Measurements from ENCODE around the gene GAK.

Gene GAK

GRCh38 chr4:869776-870175 is 62.3 kb downstream of the GAK start:
- Histone ChIP-seq H3K27me3 (ENCODE audit: control insufficient read depth in 1 of 2, insufficient read depth in 2 of 2, low read length in 2 of 2) (no peaks in the 10 kb centered on the region), H3K4me3 (ENCODE audit: low read depth in 1 of 2, low read length in 2 of 2) (no peak overlapping the region), H3K4me1 (ENCODE audit: control insufficient read depth in 1 of 2, insufficient read depth in 2 of 2, low read length in 2 of 2) (no peaks in the 10 kb centered on the region), H3K9ac (ENCODE audit: low read depth in 1 of 2, low read length in 2 of 2) (no peak overlapping the region), H3K36me3 (ENCODE audit: control insufficient read depth in 1 of 2, insufficient read depth in 2 of 2, low read length in 2 of 2) (peaks cover 47 to 96% of the 10 kb centered on the region in 2 donors), H3K9me3 (ENCODE audit: control insufficient read depth in 1 of 2, low read length in 2 of 2) (peaks cover 0 to 5% of the 10 kb centered on the region in 2 donors), H3K27ac (ENCODE audit: low read depth, low read length) (no peak overlapping the region)

GRCh38 chr4:868421-868820 is 63.7 kb downstream of the GAK start:
- H3K4me1 ChIP-seq (ENCODE audit: control insufficient read depth in 1 of 2, insufficient read depth in 2 of 2, low read length in 2 of 2): no peaks in the 10 kb centered on the region
- H3K27me3 ChIP-seq (ENCODE audit: control insufficient read depth in 1 of 2, insufficient read depth in 2 of 2, low read length in 2 of 2): no peaks in the 10 kb centered on the region
- no peak overlapping the region for H3K4me3 ChIP-seq (ENCODE audit: low read depth in 1 of 2, low read length in 2 of 2)
- peaks cover 0 to 5% of the 10 kb centered on the region in 2 donors for H3K9me3 ChIP-seq (ENCODE audit: control insufficient read depth in 1 of 2, low read length in 2 of 2)
- no peak overlapping the region for H3K27ac ChIP-seq (ENCODE audit: low read depth, low read length)
- H3K9ac ChIP-seq (ENCODE audit: low read depth in 1 of 2, low read length in 2 of 2): no peak overlapping the region
- peaks cover 46 to 95% of the 10 kb centered on the region in 2 donors for H3K36me3 ChIP-seq (ENCODE audit: control insufficient read depth in 1 of 2, insufficient read depth in 2 of 2, low read length in 2 of 2)

- no peak overlapping the region for H3K27ac ChIP-seq (ENCODE audit: low read depth, low read length)
- no peaks in the 10 kb centered on the region for H3K27me3 ChIP-seq (ENCODE audit: control insufficient read depth in 1 of 2, insufficient read depth in 2 of 2, low read length in 2 of 2)
- H3K9me3 ChIP-seq (ENCODE audit: control insufficient read depth in 1 of 2, low read length in 2 of 2): peaks cover 0 to 5% of the 10 kb centered on the region in 2 donors
- peaks cover 52 to 95% of the 10 kb centered on the region in 2 donors for H3K36me3 ChIP-seq (ENCODE audit: control insufficient read depth in 1 of 2, insufficient read depth in 2 of 2, low read length in 2 of 2)
- H3K4me3 ChIP-seq (ENCODE audit: low read depth in 1 of 2, low read length in 2 of 2): no peak overlapping the region
- no peaks in the 10 kb centered on the region for H3K4me1 ChIP-seq (ENCODE audit: control insufficient read depth in 1 of 2, insufficient read depth in 2 of 2, low read length in 2 of 2)
- no peak overlapping the region for H3K9ac ChIP-seq (ENCODE audit: low read depth in 1 of 2, low read length in 2 of 2)
These were observed 64.4 kb downstream of the GAK start for GRCh38 chr4:867526-868250.

GRCh38 chr4:866761-867390 is 65.2 kb downstream of the GAK start:
- Histone ChIP-seq H3K4me1 (ENCODE audit: control insufficient read depth in 1 of 2, insufficient read depth in 2 of 2, low read length in 2 of 2) (no peaks in the 10 kb centered on the region), H3K36me3 (ENCODE audit: control insufficient read depth in 1 of 2, insufficient read depth in 2 of 2, low read length in 2 of 2) (peaks cover 52 to 92% of the 10 kb centered on the region in 2 donors)

GRCh38 chr4:866068-866760 is 65.9 kb downstream of the GAK start:
- Histone ChIP-seq H3K4me1 (ENCODE audit: control insufficient read depth in 1 of 2, insufficient read depth in 2 of 2, low read length in 2 of 2) (no peaks in the 10 kb centered on the region), H3K9me3 (ENCODE audit: control insufficient read depth in 1 of 2, low read length in 2 of 2) (peaks cover 0 to 5% of the 10 kb centered on the region in 2 donors), H3K9ac (ENCODE audit: low read depth in 1 of 2, low read length in 2 of 2) (no peak overlapping the region), H3K27ac (ENCODE audit: low read depth, low read length) (no peak overlapping the region), H3K36me3 (ENCODE audit: control insufficient read depth in 1 of 2, insufficient read depth in 2 of 2, low read length in 2 of 2) (peaks cover 54 to 97% of the 10 kb centered on the region in 2 donors), H3K4me3 (ENCODE audit: low read depth in 1 of 2, low read length in 2 of 2) (no peak overlapping the region), H3K27me3 (ENCODE audit: control insufficient read depth in 1 of 2, insufficient read depth in 2 of 2, low read length in 2 of 2) (no peaks in the 10 kb centered on the region)

More at GRCh38 chr4:866761-867390, 65.2 kb downstream of the GAK start:
- Histone ChIP-seq H3K9me3 (ENCODE audit: control insufficient read depth in 1 of 2, low read length in 2 of 2) (peaks cover 0 to 5% of the 10 kb centered on the region in 2 donors), H3K27ac (ENCODE audit: low read depth, low read length) (no peak overlapping the region), H3K27me3 (ENCODE audit: control insufficient read depth in 1 of 2, insufficient read depth in 2 of 2, low read length in 2 of 2) (no peaks in the 10 kb centered on the region), H3K9ac (ENCODE audit: low read depth in 1 of 2, low read length in 2 of 2) (no peak overlapping the region), H3K4me3 (ENCODE audit: low read depth in 1 of 2, low read length in 2 of 2) (no peak overlapping the region)

GRCh38 chr4:865572-865971 is 66.5 kb downstream of the GAK start:
- no peak overlapping the region for H3K4me3 ChIP-seq (ENCODE audit: low read depth in 1 of 2, low read length in 2 of 2)
- H3K4me1 ChIP-seq (ENCODE audit: control insufficient read depth in 1 of 2, insufficient read depth in 2 of 2, low read length in 2 of 2): no peaks in the 10 kb centered on the region
- H3K9me3 ChIP-seq (ENCODE audit: control insufficient read depth in 1 of 2, low read length in 2 of 2): peaks cover 0 to 5% of the 10 kb centered on the region in 2 donors
- peaks cover 57 to 97% of the 10 kb centered on the region in 2 donors for H3K36me3 ChIP-seq (ENCODE audit: control insufficient read depth in 1 of 2, insufficient read depth in 2 of 2, low read length in 2 of 2)
- no peak overlapping the region for H3K9ac ChIP-seq (ENCODE audit: low read depth in 1 of 2, low read length in 2 of 2)
- no peaks in the 10 kb centered on the region for H3K27me3 ChIP-seq (ENCODE audit: control insufficient read depth in 1 of 2, insufficient read depth in 2 of 2, low read length in 2 of 2)
- no peak overlapping the region for H3K27ac ChIP-seq (ENCODE audit: low read depth, low read length)

GRCh38 chr4:865121-865465 is 67.0 kb downstream of the GAK start:
- H3K9ac ChIP-seq (ENCODE audit: low read depth in 1 of 2, low read length in 2 of 2): no peak overlapping the region
- H3K4me3 ChIP-seq (ENCODE audit: low read depth in 1 of 2, low read length in 2 of 2): no peak overlapping the region
- no peaks in the 10 kb centered on the region for H3K4me1 ChIP-seq (ENCODE audit: control insufficient read depth in 1 of 2, insufficient read depth in 2 of 2, low read length in 2 of 2)
- no peaks in the 10 kb centered on the region for H3K27me3 ChIP-seq (ENCODE audit: control insufficient read depth in 1 of 2, insufficient read depth in 2 of 2, low read length in 2 of 2)
- H3K36me3 ChIP-seq (ENCODE audit: control insufficient read depth in 1 of 2, insufficient read depth in 2 of 2, low read length in 2 of 2): peaks cover 56 to 94% of the 10 kb centered on the region in 2 donors
- no peak overlapping the region for H3K27ac ChIP-seq (ENCODE audit: low read depth, low read length)
- peaks cover 0 to 5% of the 10 kb centered on the region in 2 donors for H3K9me3 ChIP-seq (ENCODE audit: control insufficient read depth in 1 of 2, low read length in 2 of 2)

GRCh38 chr4:864456-865120 is 67.5 kb downstream of the GAK start:
- Histone ChIP-seq H3K4me1 (ENCODE audit: control insufficient read depth in 1 of 2, insufficient read depth in 2 of 2, low read length in 2 of 2) (no peaks in the 10 kb centered on the region), H3K27me3 (ENCODE audit: control insufficient read depth in 1 of 2, insufficient read depth in 2 of 2, low read length in 2 of 2) (no peaks in the 10 kb centered on the region), H3K4me3 (ENCODE audit: low read depth in 1 of 2, low read length in 2 of 2) (no peak overlapping the region), H3K9me3 (ENCODE audit: control insufficient read depth in 1 of 2, low read length in 2 of 2) (peaks cover 0 to 1% of the 10 kb centered on the region in 2 donors), H3K9ac (ENCODE audit: low read depth in 1 of 2, low read length in 2 of 2) (no peak overlapping the region), H3K27ac (ENCODE audit: low read depth, low read length) (no peak overlapping the region), H3K36me3 (ENCODE audit: control insufficient read depth in 1 of 2, insufficient read depth in 2 of 2, low read length in 2 of 2) (peaks cover 53 to 91% of the 10 kb centered on the region in 2 donors)

GRCh38 chr4:860561-860960 is 71.6 kb downstream of the GAK start:
- H3K27me3 ChIP-seq (ENCODE audit: control insufficient read depth in 1 of 2, insufficient read depth in 2 of 2, low read length in 2 of 2): no peaks in the 10 kb centered on the region
- H3K4me1 ChIP-seq (ENCODE audit: control insufficient read depth in 1 of 2, insufficient read depth in 2 of 2, low read length in 2 of 2): no peaks in the 10 kb centered on the region
- H3K4me3 ChIP-seq (ENCODE audit: low read depth in 1 of 2, low read length in 2 of 2): no peak overlapping the region
- no peak overlapping the region for H3K27ac ChIP-seq (ENCODE audit: low read depth, low read length)
- peaks cover 53 to 86% of the 10 kb centered on the region in 2 donors for H3K36me3 ChIP-seq (ENCODE audit: control insufficient read depth in 1 of 2, insufficient read depth in 2 of 2, low read length in 2 of 2)
- no peak overlapping the region for H3K9ac ChIP-seq (ENCODE audit: low read depth in 1 of 2, low read length in 2 of 2)
- no peaks in the 10 kb centered on the region for H3K9me3 ChIP-seq (ENCODE audit: control insufficient read depth in 1 of 2, low read length in 2 of 2)

- H3K27ac ChIP-seq (ENCODE audit: low read depth, low read length): no peak overlapping the region
- no peaks in the 10 kb centered on the region for H3K4me1 ChIP-seq (ENCODE audit: control insufficient read depth in 1 of 2, insufficient read depth in 2 of 2, low read length in 2 of 2)
- H3K4me3 ChIP-seq (ENCODE audit: low read depth in 1 of 2, low read length in 2 of 2): no peak overlapping the region
- H3K9me3 ChIP-seq (ENCODE audit: control insufficient read depth in 1 of 2, low read length in 2 of 2): no peaks in the 10 kb centered on the region
- no peak overlapping the region for H3K9ac ChIP-seq (ENCODE audit: low read depth in 1 of 2, low read length in 2 of 2)
- H3K27me3 ChIP-seq (ENCODE audit: control insufficient read depth in 1 of 2, insufficient read depth in 2 of 2, low read length in 2 of 2): no peaks in the 10 kb centered on the region
- peaks cover 46 to 80% of the 10 kb centered on the region in 2 donors for H3K36me3 ChIP-seq (ENCODE audit: control insufficient read depth in 1 of 2, insufficient read depth in 2 of 2, low read length in 2 of 2)
These were observed 72.6 kb downstream of the GAK start for GRCh38 chr4:859496-859895.

Measured in duodenal mucosa (tissue), 2 donors.